Tibial nerve (tissue), 4 donors: ENCODE results near the gene CDCA5. TPM values are rescaled to one million over a fixed set of nuclear protein-coding genes. Genes with fewer than 3 reads are reported as not detected.

Source experiments
- DNase-seq, 2 donors: peaks; one replicate each; pipeline ENCODE4 v3.0.0-alpha.2; 2019; ENCODE audit warnings: low spot score in 2 of 2
- H3K27ac ChIP-seq, 4 donors: fragments of 200-600 bp; sonication (generic) in 3 of 4; one replicate each; pipeline ENCODE4 v1.5.1; 2017 to 2019; ENCODE audit warnings: mild to moderate bottlenecking in 1 of 4
- H3K27me3 ChIP-seq, 2 donors: fragments of 200-600 bp; sonication (generic) in 1 of 2; one replicate each; pipeline versions ENCODE4 v1.5.1 to v1.6.0; 2017 to 2019
- H3K36me3 ChIP-seq, 3 donors: fragments of 200-600 bp; sonication (generic); one replicate each; pipeline ENCODE4 v1.5.1; 2018 to 2019
- H3K4me1 ChIP-seq, 4 donors: fragments of 200-600 bp; sonication (generic) in 3 of 4; one replicate each; pipeline ENCODE4 v1.5.1; 2017 to 2019
- H3K4me3 ChIP-seq, 4 donors: fragments of 200-600 bp; sonication (generic) in 3 of 4; one replicate each; pipeline ENCODE4 v1.5.1; 2017 to 2019; ENCODE audit warnings: mild to moderate bottlenecking in 1 of 4, moderate library complexity in 1 of 4
- H3K9me3 ChIP-seq, 4 donors: fragments of 200-600 bp; sonication (generic) in 3 of 4; one replicate each; pipeline ENCODE4 v1.5.1; 2017 to 2019
- EP300 ChIP-seq, 2 donors: sonication (generic); formaldehyde crosslinking; IDR thresholded peaks; one replicate each; pipeline ENCODE4 v1.6.1; 2017; ENCODE audit warnings: antibody characterized with exemption in 2 of 2, mild to moderate bottlenecking in 1 of 2
- POLR2A ChIP-seq, 2 donors: fragments of 450-650 bp; IDR thresholded peaks; one replicate each; pipeline ENCODE4 v1.6.1; 2017; ENCODE audit warnings: antibody characterized with exemption in 2 of 2, mild to moderate bottlenecking in 2 of 2, moderate library complexity in 2 of 2
- WGBS, 2 donors: methylation state at CpG; one replicate each; pipeline ENCODE4 v1.1.5; 2018; 5-methylcytosine and 5-hydroxymethylcytosine counted together
- total RNA-seq, 4 donors: library from RNA; depleted of rRNA; stranded (reverse); fragments of >200 nt; gene quantifications; one replicate each; pipeline ENCODE4 v1.1.0, GENCODE V29; 2016
- TF ChIP-seq, protein P1 (sequence below), 5 experiments: fragments of 200-600 bp in 3 of 5; fragments of 450-650 bp in 2 of 5; sonication (generic) in 3 of 5; IDR thresholded peaks; one replicate each; pipeline ENCODE4 v1.5.1; 2016 to 2019; ENCODE audit warnings: antibody characterized with exemption in 5 of 5, mild to moderate bottlenecking in 3 of 5, moderate library complexity in 2 of 5

The CDCA5 gene
- total RNA-seq, 4 donors from 2014 or later: 0.90 to 1.3 TPM; not detected in 2

DNA sequence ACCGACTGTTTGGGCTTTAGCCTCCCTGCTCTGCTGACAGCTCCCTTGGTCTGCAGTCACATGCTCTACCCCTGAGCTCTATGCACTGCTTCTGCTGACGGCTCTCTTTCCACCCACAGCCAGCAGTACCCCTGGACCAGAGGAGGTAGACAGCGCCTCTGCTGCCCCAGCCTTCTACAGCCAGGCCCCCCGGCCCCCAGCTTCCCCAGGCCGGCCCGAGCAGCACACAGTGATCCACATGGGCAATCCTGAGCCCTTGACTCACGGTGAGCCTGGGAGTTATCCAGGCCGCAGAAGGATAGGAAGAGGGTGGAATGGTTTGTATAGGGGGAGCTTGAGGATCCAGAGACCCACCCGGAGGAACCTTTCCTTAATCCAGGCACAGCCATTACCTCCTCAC, 3.0 kb upstream of the CDCA5 start:
- Histone ChIP-seq H3K4me3 (no peak overlapping the region), H3K9me3 (no peaks in the 10 kb centered on the region), H3K27me3 (no peaks in the 10 kb centered on the region), H3K27ac (no peak overlapping the region), H3K36me3 (peaks cover 0 to 51% (median 5%) of the 10 kb centered on the region in 3 donors), H3K4me1 (peaks cover 0 to 26% (median 19%) of the 10 kb centered on the region in 4 donors)
- no peak for TF ChIP-seq POLR2A (IDR thresholded peaks at IDR 0.05)
- TF ChIP-seq, protein P1, sequence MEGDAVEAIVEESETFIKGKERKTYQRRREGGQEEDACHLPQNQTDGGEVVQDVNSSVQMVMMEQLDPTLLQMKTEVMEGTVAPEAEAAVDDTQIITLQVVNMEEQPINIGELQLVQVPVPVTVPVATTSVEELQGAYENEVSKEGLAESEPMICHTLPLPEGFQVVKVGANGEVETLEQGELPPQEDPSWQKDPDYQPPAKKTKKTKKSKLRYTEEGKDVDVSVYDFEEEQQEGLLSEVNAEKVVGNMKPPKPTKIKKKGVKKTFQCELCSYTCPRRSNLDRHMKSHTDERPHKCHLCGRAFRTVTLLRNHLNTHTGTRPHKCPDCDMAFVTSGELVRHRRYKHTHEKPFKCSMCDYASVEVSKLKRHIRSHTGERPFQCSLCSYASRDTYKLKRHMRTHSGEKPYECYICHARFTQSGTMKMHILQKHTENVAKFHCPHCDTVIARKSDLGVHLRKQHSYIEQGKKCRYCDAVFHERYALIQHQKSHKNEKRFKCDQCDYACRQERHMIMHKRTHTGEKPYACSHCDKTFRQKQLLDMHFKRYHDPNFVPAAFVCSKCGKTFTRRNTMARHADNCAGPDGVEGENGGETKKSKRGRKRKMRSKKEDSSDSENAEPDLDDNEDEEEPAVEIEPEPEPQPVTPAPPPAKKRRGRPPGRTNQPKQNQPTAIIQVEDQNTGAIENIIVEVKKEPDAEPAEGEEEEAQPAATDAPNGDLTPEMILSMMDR (IDR thresholded peaks at IDR 0.05): no peak
- no peak for TF ChIP-seq EP300 (IDR thresholded peaks at IDR 0.05)
- DNase-seq: no peak
- 88 to 92% methylated on average over 9 of the region's 9 CpGs for WGBS, 2 donors

DNA sequence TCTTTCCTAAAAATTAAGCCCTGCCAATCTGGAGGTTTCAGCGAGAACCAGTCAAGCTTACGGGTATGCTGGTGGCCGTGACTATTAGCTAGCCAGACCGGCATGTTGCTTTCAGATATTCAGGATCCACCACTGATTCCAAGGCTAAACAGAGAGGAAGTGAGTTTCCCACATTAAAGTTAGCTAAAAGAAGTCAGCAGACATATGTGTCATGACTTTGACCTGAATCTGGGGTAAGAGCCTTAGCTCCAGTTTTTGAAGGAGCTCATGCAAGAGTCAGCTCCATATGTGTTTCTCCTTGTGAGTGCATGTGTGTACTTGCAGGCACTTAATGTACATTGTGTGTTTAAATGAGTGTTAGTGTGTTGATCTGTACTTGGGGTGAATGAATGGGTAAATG, 1.6 kb upstream of the CDCA5 start:
- WGBS, 2 donors: 89 to 91% methylated on average over 4 of the region's 4 CpGs
- no peak overlapping the region for H3K4me3 ChIP-seq
- peaks cover 0 to 51% (median 5%) of the 10 kb centered on the region in 3 donors for H3K36me3 ChIP-seq
- DNase-seq: no peak
- peaks cover 0 to 26% (median 19%) of the 10 kb centered on the region in 4 donors for H3K4me1 ChIP-seq
- H3K27ac ChIP-seq: no peak overlapping the region
- no peak for TF ChIP-seq POLR2A (IDR thresholded peaks at IDR 0.05)
- TF ChIP-seq, protein P1 (IDR thresholded peaks at IDR 0.05): no peak
- H3K9me3 ChIP-seq: no peaks in the 10 kb centered on the region
- no peaks in the 10 kb centered on the region for H3K27me3 ChIP-seq

DNA sequence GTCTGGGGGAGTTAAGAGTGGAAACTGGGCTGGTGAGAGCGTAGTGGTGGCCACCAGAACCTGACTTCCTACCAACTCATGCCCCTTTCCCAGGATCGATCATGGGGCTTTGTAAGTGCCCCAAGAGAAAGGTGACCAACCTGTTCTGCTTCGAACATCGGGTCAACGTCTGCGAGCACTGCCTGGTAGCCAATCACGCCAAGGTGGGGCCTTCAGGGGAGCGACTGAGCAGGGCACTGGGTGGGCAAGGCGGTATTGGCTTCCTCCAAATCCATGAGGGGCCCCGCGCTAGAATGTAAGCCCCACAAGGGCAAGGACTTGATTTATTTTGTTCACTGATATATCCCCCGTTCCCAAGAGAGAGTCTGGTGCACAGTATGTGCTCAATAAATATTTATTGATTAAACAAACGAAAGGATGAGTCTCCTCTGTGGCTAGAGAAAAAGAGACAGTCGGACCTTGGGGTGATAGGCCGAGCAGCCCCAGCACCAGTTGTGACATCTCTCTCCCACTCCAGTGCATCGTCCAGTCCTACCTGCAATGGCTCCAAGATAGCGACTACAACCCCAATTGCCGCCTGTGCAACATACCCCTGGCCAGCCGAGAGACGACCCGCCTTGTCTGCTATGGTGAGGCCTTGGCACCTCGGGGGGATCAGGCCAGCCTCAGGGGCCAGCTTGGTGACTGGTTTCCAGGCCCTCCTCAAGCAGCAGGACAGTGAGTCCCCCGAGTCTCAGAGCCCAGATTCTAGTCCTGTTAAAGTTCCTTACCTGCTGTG, 947 bp upstream of the CDCA5 start:
- H3K9me3 ChIP-seq: no peaks in the 10 kb centered on the region
- H3K36me3 ChIP-seq: peaks cover 0 to 48% (median 5%) of the 10 kb centered on the region in 3 donors
- H3K4me3 ChIP-seq: peak overlapping the region; percentile 65 to 89 (median 86)
- H3K27ac ChIP-seq: peak overlapping the region; percentile 88 to 98 (median 97)
- TF ChIP-seq, protein P1 (IDR thresholded peaks at IDR 0.05): no peak
- no peak for TF ChIP-seq EP300 (IDR thresholded peaks at IDR 0.05)
- no peak for TF ChIP-seq POLR2A (IDR thresholded peaks at IDR 0.05)
- peaks cover 0 to 26% (median 19%) of the 10 kb centered on the region in 4 donors for H3K4me1 ChIP-seq
- no peak for DNase-seq
- no peaks in the 10 kb centered on the region for H3K27me3 ChIP-seq
- 47 to 58% methylated on average over 17 to 23 of the region's 23 CpGs for WGBS, 2 donors

DNA sequence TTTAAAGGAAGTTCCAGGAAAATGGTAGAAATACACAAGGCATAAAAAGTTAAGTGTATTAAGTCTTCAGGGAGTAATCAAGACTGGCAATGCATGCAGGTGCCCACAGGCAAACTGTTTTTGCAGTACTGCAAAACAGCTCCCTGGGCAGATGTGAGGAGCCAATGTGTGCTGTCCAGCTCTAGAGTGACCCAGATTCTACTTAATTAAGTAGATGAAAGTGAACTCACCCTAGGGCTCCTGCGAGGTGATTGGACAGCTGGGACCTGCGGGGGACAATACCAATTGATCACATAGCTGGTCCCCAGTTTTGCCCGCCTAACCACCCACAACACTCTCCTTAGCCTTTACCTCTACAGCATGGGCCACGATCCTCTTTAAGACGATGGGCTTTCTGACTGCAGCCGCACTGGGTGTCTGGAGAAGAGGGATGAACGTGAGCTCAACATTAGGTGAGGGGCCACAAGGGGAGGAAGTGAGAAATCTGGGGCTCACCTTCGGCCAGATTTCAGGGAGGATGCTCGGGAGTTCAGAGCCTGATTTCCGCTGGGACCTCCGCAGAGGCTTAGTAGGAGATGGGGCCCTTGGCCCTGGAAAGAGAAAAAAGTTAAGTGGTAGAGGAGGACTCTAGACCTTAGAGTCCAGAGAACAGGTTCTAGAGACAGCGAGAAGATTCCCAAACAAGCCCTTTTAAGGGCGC, 556 bp downstream of the CDCA5 start:
- TF ChIP-seq POLR2A (IDR thresholded peaks at IDR 0.05) (no peak), EP300 (IDR thresholded peaks at IDR 0.05) (no peak)
- TF ChIP-seq, protein P1 (IDR thresholded peaks at IDR 0.05): no peak

More for the DNA sequence above, 556 bp downstream of the CDCA5 start:
- H3K9me3 ChIP-seq: no peaks in the 10 kb centered on the region
- peaks cover 0 to 33% (median 5%) of the 10 kb centered on the region in 3 donors for H3K36me3 ChIP-seq
- peak overlapping the region in 3 of 4 donors; percentile 96 to 98 (median 98) for H3K27ac ChIP-seq
- DNase-seq: no peak
- peak overlapping the region; percentile 65 to 89 (median 86) for H3K4me3 ChIP-seq
- no peaks in the 10 kb centered on the region for H3K27me3 ChIP-seq
- WGBS, 2 donors: 5 to 7% methylated on average over 13 of the region's 13 CpGs
- peaks cover 0 to 26% (median 19%) of the 10 kb centered on the region in 4 donors for H3K4me1 ChIP-seq
